Daoy (cell line): ENCODE data around the gene SLC34A1. TPM values are rescaled to one million over a fixed set of nuclear protein-coding genes. Genes with fewer than 3 reads are reported as not detected.
A peak's percentile ranks its signal among the peaks of the same experiment; 100 is the strongest.

Source experiments
- DNase-seq: peaks from one replicate; pipeline ENCODE4 v3.0.0-alpha.2; 2015; ENCODE audit warnings: low read depth
- total RNA-seq: library from RNA; depleted of rRNA; stranded (reverse); fragments of >200 nt; shearing (Covaris generic); gene quantifications from 2 replicates; pipeline ENCODE4 v1.2.3, GENCODE V29; 2014

SLC34A1 gene
- total RNA-seq, 1 experiment from 2014 or later: not detected

DNA sequence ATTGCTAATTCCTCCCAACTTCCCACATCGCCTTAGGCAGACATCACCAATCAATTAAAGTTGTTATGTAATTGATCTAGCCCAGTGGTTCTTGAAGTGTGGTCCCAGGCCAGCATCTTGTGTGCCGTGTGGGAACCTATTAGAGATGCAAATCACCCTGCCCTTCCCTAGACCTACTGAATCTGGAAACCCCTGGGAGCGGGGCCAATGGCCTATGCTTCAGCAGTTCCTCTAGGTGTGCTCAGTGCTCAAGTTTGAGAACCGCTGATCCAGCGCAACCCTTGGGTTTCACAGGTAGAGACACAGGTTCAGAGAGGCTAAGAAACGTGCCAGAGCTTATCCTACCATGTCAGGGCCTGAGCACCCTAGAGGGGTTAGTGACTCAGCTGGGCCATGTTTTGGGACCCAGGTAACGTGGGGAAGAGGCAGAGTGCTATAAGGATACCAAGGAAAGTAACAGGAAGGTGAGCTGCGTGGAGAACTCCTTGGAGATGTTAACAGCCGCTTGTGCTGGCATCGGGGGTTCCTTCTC is 4.4 kb downstream of the SLC34A1 start:
- DNase-seq: no peak

DNA sequence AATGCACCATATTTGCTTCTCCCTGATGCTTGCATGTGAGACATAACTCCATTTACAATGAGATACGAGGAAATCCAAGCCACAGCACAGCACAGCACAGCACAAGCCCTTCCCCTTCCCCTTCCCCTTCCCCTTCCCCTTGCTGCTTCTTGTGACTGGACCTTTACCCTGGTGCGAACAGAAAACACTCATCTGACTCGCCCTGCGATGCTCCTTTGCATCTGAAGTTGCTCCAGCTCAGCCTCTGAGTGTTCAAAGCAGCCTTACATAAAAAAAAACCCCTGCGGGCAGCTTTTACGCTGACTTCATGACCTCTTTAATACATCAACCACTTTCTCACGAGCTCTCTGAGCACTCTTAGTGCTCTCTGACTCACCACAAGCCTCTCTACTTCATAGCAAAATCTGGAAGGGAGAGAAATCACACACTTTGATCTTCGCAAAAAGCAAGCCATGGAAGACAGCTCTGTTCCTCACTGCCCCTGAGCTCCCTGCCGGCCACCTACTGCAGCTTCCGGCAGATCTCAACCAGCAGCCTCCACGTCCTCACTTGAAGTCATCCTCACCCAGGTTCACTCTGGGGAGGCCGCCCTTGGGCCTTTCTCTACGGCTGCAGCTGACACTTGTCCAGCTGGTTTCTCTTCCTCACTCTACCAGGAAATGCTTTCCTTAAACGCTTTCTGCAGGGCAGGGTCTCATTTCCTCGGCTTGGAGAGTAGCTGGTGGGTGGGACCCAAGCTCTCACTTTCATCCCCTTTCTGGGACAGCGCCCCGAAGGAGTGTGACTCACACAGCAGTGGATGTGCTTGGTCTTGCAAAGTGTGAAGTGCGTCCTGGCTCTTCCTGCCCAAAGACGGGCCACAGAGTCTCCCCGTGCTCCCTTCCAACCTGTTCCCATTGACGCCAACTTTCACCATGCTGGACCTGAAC is 5.3 kb downstream of the SLC34A1 start:
- DNase-seq: peak; percentile 80

DNA sequence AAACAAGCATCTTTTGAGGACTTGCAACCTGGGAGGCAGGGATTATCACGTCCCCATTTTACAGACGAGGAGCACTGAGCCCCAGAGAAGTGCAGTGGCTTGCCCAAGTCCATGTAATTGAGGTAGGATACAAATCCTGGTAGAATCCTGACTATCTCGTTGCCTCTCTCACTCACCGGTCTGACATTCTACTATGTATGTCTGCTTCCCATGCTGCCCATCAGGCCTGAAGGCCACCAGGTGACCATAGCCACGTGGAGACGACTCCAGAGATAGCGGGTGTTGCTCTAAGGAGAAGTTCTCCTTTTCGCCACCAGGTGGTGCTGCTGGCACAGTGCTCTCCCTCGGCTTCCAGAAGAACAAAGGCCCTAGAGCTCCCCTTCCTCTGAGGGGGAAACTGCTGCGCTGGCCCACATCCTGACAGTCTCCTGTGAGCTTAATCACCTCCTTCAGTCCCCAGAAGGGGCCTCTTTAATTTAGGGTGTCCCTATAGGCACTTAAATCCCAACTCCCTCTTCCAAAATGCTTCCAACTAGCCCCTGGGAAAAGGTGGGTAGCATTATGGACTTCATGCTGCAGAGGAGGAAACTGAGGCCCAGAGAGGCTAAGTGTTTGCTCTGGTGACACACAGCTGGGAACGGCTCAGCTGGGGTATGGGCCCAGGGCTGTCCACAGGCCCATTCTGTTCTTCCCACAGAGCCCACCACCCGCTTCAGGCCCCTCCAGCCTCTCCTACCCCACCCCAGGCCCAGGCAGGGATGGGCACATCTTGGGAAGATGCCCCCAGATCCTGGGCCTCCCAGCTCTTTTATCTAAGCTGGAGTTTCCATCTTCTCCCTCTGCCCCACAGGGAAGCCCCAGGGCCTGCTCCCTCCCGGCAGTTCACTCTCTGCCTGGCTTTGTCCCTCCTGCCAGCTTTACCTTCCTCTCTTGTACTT is 6.4 kb downstream of the SLC34A1 start:
- DNase-seq: peak; percentile 89

DNA sequence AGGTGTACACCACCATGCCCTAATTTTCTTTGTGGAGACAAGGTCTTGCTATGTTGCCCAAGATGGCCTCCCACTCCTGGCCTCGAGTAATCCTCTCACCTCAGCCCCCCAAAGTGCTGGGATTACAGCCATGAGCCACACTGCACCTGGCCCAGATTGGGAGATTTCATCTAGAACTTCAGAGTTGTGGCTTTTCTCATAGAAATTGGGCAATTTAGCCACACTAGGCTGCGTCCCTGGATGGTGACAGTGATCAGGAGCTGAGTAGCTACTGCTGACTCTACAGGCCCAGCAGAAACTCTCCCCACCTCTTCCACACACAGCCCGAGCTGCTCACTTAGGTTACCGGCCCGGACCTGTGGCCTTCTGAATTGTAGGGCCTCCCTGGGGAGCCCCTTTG is 8.5 kb downstream of the SLC34A1 start:
- DNase-seq: no peak

DNA sequence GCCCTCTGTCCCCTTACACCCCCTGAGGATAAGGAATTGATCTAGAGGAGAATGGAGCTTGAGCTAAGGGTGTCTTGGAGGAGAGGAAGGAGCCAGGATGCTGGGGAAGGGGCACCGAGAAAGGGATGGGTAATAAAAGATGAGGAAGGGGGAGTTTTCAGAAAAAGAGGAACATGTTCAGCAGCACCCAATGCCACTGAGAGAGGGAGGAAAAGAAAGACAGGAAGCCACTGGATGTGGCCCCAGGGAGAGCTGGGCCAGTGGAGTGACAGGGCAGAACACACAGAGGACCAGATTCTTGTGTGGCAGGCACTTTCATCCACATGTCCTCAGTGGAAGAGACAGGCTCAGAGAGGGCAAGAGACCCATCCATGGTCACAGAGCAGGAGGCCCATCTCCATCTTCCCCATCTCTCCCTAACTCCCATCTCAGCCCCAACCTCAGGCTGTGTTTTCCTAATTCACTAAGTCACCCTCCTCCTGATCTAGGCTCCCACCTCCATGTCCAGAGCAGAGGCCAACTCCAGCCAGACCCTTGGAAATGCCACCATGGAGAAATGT is 9.1 kb downstream of the SLC34A1 start:
- DNase-seq: no peak

DNA sequence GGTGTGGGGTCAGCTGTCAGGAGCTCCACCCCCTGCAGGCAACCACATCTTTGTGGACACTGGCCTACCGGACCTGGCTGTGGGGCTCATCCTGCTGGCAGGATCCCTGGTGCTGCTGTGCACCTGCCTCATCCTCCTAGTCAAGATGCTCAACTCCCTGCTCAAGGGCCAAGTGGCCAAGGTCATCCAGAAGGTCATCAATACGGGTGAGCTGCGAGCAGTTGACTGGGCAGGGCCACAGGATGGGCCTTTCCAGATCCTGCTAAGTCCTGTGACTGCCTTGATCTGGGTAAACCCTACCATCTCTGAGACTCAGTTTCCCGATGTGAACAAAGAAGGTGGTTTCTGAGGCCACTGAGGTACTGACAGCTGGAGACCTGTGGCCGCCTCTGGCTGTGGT is 9.8 kb downstream of the SLC34A1 start:
- DNase-seq: no peak

DNA sequence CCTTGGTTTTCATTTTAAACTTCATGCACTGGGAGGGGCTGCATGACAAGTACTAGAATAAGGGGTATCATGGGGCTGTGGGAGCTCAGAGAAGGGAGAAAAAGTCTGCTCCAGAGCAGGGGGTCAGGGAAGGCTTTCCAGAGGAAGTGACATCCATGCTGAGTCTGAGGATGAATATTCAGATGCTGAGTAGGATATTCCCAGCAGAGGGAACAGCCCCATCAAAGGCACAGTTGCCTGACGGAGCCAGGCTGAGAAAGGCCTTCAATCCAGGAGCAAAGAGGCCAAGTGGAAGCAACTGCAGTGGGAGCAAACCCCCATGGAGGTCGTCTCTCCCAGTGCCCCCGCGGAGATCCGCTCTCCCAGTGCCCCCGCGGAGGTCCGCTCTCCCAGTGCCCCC is 11.8 kb downstream of the SLC34A1 start:
- DNase-seq: no peak

DNA sequence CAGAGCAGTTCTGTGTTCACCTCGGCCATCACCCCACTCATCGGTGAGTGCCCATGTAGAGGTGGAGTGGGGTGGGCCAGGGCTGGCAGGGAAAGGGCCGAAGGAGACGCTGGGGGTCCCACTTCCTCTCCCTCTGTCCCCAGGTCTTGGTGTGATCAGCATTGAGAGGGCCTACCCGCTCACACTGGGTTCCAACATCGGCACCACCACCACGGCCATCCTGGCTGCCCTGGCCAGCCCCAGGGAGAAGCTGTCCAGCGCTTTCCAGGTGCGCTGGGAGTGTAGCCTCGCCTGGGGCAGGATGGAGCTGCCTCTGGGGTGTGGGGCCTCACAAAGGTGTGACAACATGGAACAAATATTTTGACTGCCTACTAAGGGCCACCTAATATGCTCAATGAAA is 12.6 kb downstream of the SLC34A1 start:
- no peak for DNase-seq

DNA sequence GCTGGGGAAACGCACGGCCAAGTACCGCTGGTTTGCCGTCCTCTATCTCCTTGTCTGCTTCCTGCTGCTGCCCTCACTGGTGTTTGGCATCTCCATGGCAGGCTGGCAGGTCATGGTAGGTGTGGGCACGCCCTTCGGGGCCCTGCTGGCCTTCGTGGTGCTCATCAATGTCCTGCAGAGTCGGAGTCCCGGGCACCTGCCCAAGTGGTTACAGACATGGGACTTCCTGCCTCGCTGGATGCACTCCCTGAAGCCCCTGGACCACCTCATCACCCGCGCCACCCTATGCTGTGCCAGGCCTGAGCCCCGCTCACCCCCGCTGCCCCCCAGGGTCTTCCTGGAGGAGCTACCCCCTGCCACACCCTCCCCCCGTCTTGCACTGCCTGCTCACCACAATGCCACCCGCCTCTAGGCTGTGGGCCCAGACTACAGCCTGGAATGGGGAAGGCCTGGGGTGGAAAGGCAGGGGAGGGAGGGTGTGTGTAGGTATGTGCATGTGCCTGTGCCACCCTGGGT is 13.7 kb downstream of the SLC34A1 start:
- DNase-seq: no peak

DNA sequence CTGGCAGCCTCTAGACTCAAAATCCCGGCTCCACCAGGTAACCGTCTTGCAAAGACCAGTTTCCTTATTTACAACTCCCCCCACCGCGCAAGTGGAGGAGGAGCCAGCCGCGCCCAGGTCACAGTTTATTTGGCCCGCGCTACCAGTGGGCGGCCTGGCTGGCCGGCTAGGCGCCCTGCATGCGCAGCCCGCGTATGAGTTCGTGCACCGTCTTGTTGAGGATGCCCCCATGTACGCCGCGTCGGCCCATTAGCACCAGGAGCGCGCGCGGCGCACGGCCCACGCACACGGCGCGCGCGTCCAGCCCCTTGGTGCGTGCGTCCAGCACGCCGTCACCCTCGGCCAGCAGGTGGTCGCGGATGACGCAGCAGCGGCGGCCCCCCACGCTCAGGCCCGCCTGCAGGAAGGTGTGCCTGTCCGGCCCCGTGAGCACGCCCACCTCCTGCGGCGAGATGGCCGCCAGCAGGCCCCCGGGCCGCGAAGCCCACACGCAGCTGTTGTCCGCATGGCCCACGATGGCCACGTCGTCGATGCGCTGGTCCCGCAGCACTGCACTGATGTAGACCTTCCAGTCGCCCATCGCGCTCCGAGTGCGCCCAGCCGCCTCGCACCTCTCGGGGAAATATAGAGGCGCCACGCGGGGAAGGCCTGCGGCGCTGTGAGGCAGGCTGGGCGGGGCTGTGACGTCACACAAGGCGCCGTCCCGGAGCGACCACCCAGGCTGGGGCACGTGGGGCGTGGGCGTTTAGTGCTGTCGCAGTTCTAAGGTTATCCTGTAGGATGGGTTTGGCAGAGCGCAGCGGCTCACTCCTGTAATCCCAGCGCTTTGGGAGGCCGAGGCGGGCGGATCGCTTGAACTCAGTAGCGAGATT is 16.0 kb downstream of the SLC34A1 start, which contains the start of gene PFN3:
Gene PFN3, minus strand, starts transcription at position 665 of the 872 bp plus-strand sequence. Its CDS starts 85 bp downstream, at position 580.
- DNase-seq: no peak

DNA sequence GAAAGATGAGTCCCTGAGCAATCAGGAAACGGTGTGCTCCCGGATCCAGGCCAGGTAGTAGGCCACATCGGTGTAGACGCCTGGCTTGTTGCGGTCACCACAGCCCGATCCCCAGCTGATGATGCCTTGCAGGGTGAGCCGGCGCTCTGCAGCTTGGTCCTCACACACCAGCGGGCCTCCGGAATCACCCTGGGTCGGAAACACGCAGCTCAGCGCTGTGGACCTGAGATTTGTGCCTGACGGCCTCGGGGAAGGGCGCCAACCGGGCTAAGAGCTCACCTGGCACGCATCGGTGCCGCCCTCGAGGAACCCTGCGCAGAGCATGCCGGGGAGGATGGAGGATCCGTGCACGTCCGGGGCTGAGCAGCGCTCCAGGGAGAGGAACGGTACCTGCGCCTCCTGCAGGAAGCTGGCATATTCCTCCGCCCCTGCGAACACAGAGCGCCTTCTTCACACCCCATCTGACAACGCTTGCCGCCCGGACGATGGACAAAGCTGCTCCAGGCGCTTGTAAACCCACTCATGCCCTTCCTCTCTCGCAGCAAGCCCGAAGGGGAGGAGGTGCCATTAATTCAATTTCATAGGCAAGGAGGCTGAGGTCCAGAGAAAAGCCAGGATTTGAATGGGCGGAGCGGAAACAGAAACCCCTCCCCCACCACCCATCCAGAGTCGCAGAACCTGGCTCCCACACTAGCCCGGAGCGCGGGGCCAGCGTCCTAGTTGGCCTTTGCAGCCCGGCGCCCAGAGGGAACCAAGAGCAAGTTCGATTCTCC is 18.2 kb downstream of the SLC34A1 start:
- peak; percentile 85 for DNase-seq

DNA sequence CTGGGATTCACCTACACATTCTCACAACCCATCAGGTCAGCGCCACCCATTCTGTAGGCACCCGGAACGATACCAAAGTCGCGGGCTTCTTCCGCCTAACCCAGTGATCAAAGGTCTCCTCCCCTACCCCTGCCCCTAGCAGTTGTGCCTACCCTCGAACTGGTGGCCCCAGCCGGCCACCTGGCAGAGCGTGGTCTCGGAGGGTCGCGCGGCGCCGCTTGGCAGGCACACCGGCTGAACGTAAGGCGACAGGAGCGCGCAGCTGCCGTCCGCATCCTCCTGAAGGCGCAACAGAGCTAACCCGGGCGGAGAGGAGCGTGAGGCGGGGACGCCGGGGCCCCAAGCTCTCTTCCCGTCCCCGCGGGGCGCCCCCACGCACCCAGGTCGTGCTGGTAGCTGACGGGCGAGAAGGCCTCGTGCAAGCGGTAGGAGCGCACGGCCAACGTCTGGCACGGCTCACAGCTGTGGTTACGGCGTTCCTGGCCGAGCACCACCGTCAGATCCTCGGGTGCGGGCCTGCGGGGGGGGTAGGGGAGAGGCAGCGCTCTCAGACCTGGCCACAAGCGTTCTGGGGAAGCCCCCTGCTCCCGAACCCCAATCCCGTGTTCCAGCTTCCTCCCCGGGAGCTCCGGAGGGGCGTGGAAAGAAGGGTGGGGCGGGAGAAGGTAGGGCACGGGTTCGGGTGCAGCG is 19.0 kb downstream of the SLC34A1 start:
- DNase-seq: peak; percentile 62

DNA sequence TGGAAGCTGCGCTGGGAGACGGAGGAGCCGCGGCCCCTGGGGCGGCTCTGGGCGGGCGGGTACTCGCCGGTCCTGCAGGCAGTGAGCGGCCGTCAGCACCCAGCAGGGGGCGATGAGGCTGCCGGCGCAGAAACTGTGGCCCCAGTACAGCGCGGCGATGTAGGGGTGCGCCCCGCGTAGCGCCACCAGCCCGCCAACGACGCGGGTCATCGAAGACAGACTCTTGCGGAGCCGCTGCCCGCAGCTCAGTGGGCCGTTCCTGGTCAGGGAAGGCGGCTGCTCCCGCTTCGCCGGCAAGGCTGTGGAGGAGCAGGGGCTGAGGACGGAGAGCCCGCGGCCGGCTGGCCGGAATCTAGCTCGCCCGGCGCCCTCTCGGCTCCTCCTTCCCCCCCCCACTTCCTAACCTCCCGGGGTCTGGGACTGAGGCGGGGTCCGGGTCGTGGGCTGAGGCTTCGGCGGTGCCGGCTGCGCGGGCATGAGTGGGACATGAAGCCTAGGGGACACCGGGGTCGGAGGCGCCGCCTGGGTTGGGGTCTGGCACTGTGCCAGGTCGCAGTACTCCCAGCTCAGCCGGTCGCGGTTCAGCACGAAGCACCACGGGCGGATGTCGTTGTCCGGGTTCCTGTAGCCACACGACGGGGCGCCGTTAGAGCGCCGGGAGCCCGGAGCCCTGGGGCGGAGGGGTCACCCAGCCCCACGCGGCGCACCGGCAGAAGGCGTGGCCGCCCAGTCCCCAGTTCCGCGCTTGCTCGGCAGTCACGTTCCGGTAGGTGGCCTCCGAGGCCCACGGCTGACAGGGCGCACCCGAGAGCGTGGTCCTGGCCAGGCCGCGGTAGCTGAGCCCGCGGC is 19.8 kb downstream of the SLC34A1 start:
- peak; percentile 88 for DNase-seq

DNA sequence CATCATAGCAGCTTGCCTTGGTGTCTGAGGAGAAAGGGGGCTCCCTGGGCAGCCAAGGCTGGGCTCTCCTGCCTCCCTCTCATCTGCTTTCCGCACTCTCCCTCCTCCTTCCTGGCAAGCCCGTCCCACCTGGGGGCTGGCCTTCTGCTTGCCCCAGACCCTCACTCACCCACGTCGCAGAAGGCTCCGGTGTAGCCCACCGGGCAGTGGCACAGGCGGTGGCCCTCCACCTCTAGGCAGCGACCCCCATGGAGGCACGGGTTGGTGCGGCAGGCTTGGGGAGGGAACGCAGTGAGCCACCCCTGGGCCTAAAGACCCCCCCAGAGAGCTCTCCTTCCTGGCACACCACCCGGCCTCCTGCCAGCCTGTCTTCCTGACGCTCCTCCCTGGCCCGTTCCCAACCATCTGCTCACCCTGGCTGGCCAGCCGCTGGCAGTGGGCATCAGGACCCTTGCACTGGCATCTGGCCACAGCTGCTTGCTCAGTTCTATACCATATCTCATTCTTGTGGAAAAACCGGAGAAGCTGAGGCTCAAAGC is 20.5 kb downstream of the SLC34A1 start:
- no peak for DNase-seq

DNA sequence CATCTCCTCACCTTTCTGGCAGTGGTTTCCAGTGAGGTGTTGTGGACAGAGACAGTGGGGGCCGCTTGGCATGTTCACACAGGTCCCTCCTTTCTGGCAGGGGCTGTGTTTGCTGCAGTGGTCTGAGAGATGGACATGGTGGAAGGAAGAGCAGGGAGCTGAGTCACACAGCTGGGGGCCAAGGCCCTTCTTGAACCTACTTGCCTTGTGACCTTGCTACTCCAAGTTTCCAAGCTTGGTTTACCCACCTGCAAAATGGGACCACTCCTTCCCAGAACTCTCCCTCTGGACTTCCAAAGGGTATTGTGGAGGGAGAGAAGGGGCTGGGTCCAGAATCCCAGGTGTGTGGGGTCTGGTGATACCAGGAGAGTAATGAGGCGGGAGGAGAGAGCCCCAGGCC is 21.1 kb downstream of the SLC34A1 start:
- no peak for DNase-seq

DNA sequence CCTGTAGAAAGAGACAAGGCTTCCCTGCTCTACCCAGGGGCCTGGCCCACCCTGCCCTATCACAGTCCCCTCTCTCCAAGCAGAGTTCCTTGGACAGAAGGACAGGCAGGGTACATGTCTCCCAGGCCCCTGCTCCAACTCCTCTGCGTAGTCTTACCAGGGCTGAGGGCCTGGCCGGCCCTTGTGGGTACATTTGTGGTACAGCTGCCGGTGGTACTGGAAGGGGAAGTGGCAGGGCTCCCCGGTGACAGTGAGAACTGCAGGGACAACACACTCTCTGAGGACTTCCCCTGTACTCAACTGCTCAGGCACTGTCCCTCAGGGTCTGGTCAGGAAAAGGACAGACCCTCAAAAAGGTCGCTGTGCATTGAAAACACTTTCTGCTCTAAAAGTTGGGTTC is 21.6 kb downstream of the SLC34A1 start:
- DNase-seq: no peak

DNA sequence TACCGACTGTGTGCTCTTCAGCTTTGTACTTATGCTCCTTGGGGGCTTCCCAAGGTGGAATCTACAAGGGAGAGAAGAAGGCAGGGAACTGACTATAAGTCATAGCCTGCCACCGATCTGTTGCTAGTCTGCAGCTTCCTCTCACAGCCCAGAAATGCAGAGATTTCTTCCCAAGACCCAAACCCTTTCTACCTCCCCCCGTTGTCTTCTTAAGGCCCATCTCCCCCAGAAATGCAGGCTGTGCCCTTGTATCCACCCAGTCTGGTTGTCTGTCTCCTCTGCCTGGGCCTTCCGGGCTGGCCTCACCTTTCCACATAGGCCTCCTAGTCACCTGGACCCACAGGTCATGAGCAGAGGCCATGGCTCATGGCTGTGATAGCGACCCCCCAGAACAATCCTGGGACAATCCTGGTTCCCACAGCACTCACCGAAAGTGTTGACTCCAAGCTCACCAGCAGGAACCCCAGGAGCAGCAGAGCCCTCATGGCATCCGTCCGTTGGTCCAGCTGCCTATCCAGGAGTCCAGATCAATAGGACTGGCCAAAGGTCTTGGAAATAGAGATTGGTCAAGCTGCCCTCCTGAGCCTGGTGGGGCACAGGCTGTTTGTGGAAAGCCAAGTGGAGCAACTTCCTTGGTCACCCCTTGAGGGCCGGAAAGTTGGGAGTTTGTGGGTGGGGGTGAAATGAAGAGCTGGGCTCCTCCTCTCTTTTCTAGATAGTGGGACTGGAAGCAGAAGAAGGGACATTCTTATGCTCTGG is 25.0 kb downstream of the SLC34A1 start, which contains the start of gene F12:
Gene F12, minus strand, starts transcription at position 522 of the 759 bp plus-strand sequence. Its CDS starts 37 bp downstream, at position 485.
- DNase-seq: no peak
